Peyer's patch (tissue), 4 donors: ENCODE measurements around the gene HMGCL. TPM values are rescaled to one million over a fixed set of nuclear protein-coding genes. Genes with fewer than 3 reads are reported as not detected.

Source experiments
- DNase-seq, 3 donors: peaks; one replicate each; pipeline ENCODE4 v3.0.0-alpha.2; 2017 to 2019
- H3K27ac ChIP-seq, 4 donors: fragments of 200-600 bp; sonication (generic); one replicate each; pipeline ENCODE4 v1.5.1; 2016 to 2019
- H3K27me3 ChIP-seq, 2 donors: fragments of 200-600 bp; sonication (generic); one replicate each; pipeline ENCODE4 v1.5.1; 2019
- H3K36me3 ChIP-seq, 3 donors: fragments of 200-600 bp; sonication (generic); one replicate each; pipeline ENCODE4 v1.5.1; 2016 to 2019
- H3K4me1 ChIP-seq, 4 donors: fragments of 200-600 bp; sonication (generic); one replicate each; pipeline ENCODE4 v1.5.1; 2016 to 2019
- H3K4me3 ChIP-seq, 4 donors: fragments of 200-600 bp; sonication (generic); 1 replicate in 3 of 4; 2 replicates in 1 of 4; pipeline ENCODE4 v1.5.1; 2016 to 2019; ENCODE audit warnings: mild to moderate bottlenecking in 1 of 4
- H3K9me3 ChIP-seq, 4 donors: fragments of 200-600 bp; sonication (generic); one replicate each; pipeline ENCODE4 v1.5.1; 2016 to 2019; ENCODE audit warnings: mild to moderate bottlenecking in 1 of 4
- CTCF ChIP-seq, 6 experiments: fragments of 450-650 bp in 4 of 6; fragments of 200-600 bp in 2 of 6; sonication (generic) in 1 of 6; IDR thresholded peaks; one replicate each; pipeline ENCODE4 v1.5.1; 2017 to 2019; ENCODE audit warnings: antibody characterized with exemption in 6 of 6, mild to moderate bottlenecking in 3 of 6, moderate library complexity in 1 of 6
- POLR2A ChIP-seq, 2 donors: fragments of 450-650 bp; IDR thresholded peaks; one replicate each; pipeline ENCODE4 v1.5.1; 2017; ENCODE audit warnings: antibody characterized with exemption in 2 of 2, mild to moderate bottlenecking in 2 of 2, moderate library complexity in 2 of 2
- total RNA-seq, 4 donors: library from RNA; depleted of rRNA; stranded (reverse); fragments of >200 nt; gene quantifications; one replicate each; pipeline ENCODE4 v1.1.0, GENCODE V29; 2016

The HMGCL gene
- total RNA-seq, 4 donors from 2014 or later: 24.8 to 74.3 (median 64.6) TPM

DNA sequence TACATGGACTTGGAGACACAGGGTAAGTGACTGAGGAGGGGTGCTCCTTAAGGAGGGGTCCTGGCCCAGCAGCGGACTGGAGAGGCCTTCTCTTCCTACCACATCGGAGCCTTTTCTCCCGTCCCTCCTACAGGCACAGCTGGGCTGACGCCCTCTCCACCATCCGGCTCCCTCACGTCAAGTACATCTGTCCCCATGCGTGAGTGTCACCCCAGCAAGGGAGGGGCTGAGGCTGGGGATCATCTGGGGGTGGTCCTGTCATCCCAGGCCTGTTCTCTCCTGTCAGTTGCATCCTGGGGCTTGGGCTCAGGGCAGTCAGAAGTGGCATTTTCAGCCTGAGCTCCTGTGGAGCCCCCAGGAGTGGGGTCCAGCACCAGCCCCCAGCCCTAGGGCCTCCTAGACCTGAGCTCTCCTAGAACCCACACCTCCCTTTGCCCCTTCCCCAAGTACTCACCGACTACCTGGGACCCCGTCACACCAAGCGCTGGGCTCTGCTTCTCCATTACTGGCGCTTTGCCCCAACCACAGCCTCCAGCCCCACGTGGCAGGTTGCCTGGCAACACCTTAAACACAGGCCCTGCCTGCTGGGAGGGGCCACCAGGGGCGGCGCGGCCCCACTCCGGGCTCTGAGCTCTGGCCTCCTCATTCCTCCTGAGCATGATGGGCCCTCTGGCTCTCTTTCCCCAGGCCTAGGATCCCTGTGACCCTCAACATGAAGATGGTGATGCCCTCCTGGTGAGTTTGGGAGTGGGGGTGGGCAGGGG is 32.0 kb downstream of the HMGCL start:
- H3K4me1 ChIP-seq: peaks cover 5 to 29% (median 10%) of the 10 kb centered on the region in 4 donors

GRCh38 chr1:23792151-23792945 is 32.9 kb downstream of the HMGCL start:
- peak in 1 of 3 donors; percentile 49 for DNase-seq
- TF ChIP-seq POLR2A (IDR thresholded peaks at IDR 0.05) (no peak), CTCF (IDR thresholded peaks at IDR 0.05) (no peak)
- H3K4me1 ChIP-seq: peaks cover 5 to 29% (median 10%) of the 10 kb centered on the region in 4 donors
- H3K27me3 ChIP-seq: no peaks in the 10 kb centered on the region
- H3K4me3 ChIP-seq: peak overlapping the region; percentile 62 to 82 (median 74)
- H3K9me3 ChIP-seq: no peaks in the 10 kb centered on the region
- peaks cover 0 to 56% (median 0%) of the 10 kb centered on the region in 3 donors for H3K36me3 ChIP-seq
- peak overlapping the region; percentile 75 to 86 (median 82) for H3K27ac ChIP-seq

More for the DNA sequence above, 32.0 kb downstream of the HMGCL start:
- Histone ChIP-seq H3K27me3 (no peaks in the 10 kb centered on the region), H3K36me3 (peaks cover 0 to 56% (median 0%) of the 10 kb centered on the region in 3 donors), H3K4me3 (no peak overlapping the region), H3K9me3 (no peaks in the 10 kb centered on the region), H3K27ac (peak overlapping the region in 1 of 4 donors; percentile 27)
- peak in 1 of 3 donors; percentile 81 for DNase-seq
- TF ChIP-seq POLR2A (IDR thresholded peaks at IDR 0.05): no peak

DNA sequence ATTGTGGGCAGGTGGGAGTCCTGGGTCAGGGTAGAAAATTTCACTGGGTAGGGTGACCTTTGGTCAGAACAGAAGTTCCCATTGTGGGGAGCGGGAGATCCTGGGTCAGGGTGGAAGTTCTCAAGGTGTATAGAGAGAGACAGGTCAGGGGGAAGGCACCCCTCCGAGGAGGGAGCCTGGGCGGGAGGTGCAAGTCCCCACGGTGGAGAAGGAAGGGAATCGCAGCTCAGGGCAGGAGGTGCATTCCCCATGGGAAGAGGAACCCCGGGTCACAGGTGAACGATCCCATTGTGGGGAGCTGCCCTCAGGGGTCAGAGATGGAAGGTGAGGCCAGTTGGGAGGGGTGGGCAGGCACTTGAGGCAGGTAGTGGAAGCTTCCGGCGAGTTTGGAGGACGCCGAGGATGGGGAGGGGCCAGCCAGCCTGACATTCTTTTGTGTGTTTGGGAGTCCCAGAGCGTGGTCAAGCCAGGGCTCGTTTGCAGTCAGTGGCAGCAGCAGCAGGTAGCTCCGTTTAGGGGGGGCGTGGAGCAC is 33.6 kb downstream of the HMGCL start:
- peak overlapping the region; percentile 75 to 86 (median 82) for H3K27ac ChIP-seq
- TF ChIP-seq POLR2A (IDR thresholded peaks at IDR 0.05) (no peak), CTCF (IDR thresholded peaks at IDR 0.05) (no peak)
- H3K4me3 ChIP-seq: peak overlapping the region; percentile 62 to 82 (median 74)
- H3K9me3 ChIP-seq: no peaks in the 10 kb centered on the region
- DNase-seq: peak in 2 of 3 donors; percentile 36 to 59
- no peaks in the 10 kb centered on the region for H3K27me3 ChIP-seq
- H3K4me1 ChIP-seq: peaks cover 5 to 29% (median 10%) of the 10 kb centered on the region in 4 donors
- peaks cover 0 to 57% (median 0%) of the 10 kb centered on the region in 3 donors for H3K36me3 ChIP-seq

GRCh38 chr1:23790696-23791515 is 34.3 kb downstream of the HMGCL start, which contains the start of gene LYPLA2:
LYPLA2 (plus strand) TSS chr1:23791145; CDS start chr1:23792683, 1,538 bp downstream.
- H3K36me3 ChIP-seq: peaks cover 0 to 59% (median 3%) of the 10 kb centered on the region in 3 donors
- no peaks in the 10 kb centered on the region for H3K9me3 ChIP-seq
- no peak for TF ChIP-seq POLR2A (IDR thresholded peaks at IDR 0.05)
- no peak for TF ChIP-seq CTCF (IDR thresholded peaks at IDR 0.05)
- H3K4me3 ChIP-seq: peak within 1 kb of the TSS; percentile 62 to 82 (median 74)
- peak within 1 kb of the TSS; percentile 75 to 86 (median 82) for H3K27ac ChIP-seq
- DNase-seq: peak; percentile 93 to 96 (median 94)
- no peaks in the 10 kb centered on the region for H3K27me3 ChIP-seq
- peaks cover 5 to 29% (median 10%) of the 10 kb centered on the region in 4 donors for H3K4me1 ChIP-seq

- no peak for DNase-seq
- H3K4me3 ChIP-seq: no peak overlapping the region
- H3K4me1 ChIP-seq: peaks cover 5 to 27% (median 10%) of the 10 kb centered on the region in 4 donors
- no peak overlapping the region for H3K27ac ChIP-seq
- no peaks in the 10 kb centered on the region for H3K27me3 ChIP-seq
- TF ChIP-seq POLR2A (IDR thresholded peaks at IDR 0.05) (no peak), CTCF (IDR thresholded peaks at IDR 0.05) (no peak)
- H3K9me3 ChIP-seq: no peaks in the 10 kb centered on the region
- peaks cover 0 to 58% (median 3%) of the 10 kb centered on the region in 3 donors for H3K36me3 ChIP-seq
Observed at GRCh38 chr1:23788695-23789094, 36.5 kb downstream of the HMGCL start.
